Measurements from ENCODE around the gene PACS1. TPM values are rescaled to one million over a fixed set of nuclear protein-coding genes. Genes with fewer than 3 reads are reported as not detected.

Gene PACS1
- total and polyA plus RNA-seq, 2 donors (not counting 1 experiment from before 2014, with no cell fraction given) = 25.9 to 28.5 TPM

- Histone ChIP-seq H3K79me2 (ENCODE audit: control insufficient read depth, insufficient read depth, low read length) (peaks cover 22% of the 10 kb centered on the region), H3K4me1 (ENCODE audit: control insufficient read depth, extremely low read depth, insufficient read depth, low read length) (peaks cover 8% of the 10 kb centered on the region), H3K4me3 (replicated peaks in 1 of 4; ENCODE audit: control extremely low read depth in 1 of 4, insufficient read depth in 1 of 4, low read depth in 3 of 4, low read length in 4 of 4) (no peak overlapping the region), H3K27ac (ENCODE audit: insufficient read depth, low read length) (no peak overlapping the region), H3K27me3 (ENCODE audit: control insufficient read depth, insufficient read depth, low read length) (no peaks in the 10 kb centered on the region), H4K20me1 (ENCODE audit: control insufficient read depth, extremely low read depth, insufficient read depth, low read length) (peaks cover 1% of the 10 kb centered on the region), H3K36me3 (ENCODE audit: control insufficient read depth, insufficient read depth, low read length) (no peaks in the 10 kb centered on the region), H2AFZ (ENCODE audit: low read length) (no peak overlapping the region), H3K9ac (ENCODE audit: insufficient read depth, low read length) (no peak overlapping the region), H3K9me3 (ENCODE audit: control insufficient read depth, insufficient read depth, low read depth, low read length) (no peaks in the 10 kb centered on the region), H3K4me2 (ENCODE audit: extremely low read depth, insufficient read depth, low read length) (no peak overlapping the region)
- TF ChIP-seq EZH2 (IDR thresholded peaks at IDR 0.05; ENCODE audit: low read length, missing control alignments) (no peak), CTCF (conservative IDR thresholded peaks at IDR 0.05 in 1 of 2, IDR thresholded peaks at IDR 0.05 in 1 of 2; ENCODE audit: low read depth in 1 of 2, low read length in 2 of 2) (no peak)
- DNase-seq (ENCODE audit: low read depth in 2 of 2) = peak in 1 of 2 donors; percentile 59
These were observed 13.1 kb downstream of the PACS1 start for GRCh38 chr11:66082946-66083698.

GRCh38 chr11:66083767-66084166 lies 13.7 kb downstream of the PACS1 start:
- no peak overlapping the region for H3K4me2 ChIP-seq (ENCODE audit: extremely low read depth, insufficient read depth, low read length)
- H3K36me3 ChIP-seq (ENCODE audit: control insufficient read depth, insufficient read depth, low read length) = no peaks in the 10 kb centered on the region
- peak in 1 of 2 donors; percentile 54 for DNase-seq (ENCODE audit: low read depth in 2 of 2)
- H2AFZ ChIP-seq (ENCODE audit: low read length) = no peak overlapping the region
- no peaks in the 10 kb centered on the region for H3K9me3 ChIP-seq (ENCODE audit: control insufficient read depth, insufficient read depth, low read depth, low read length)
- no peak overlapping the region for H3K4me3 ChIP-seq (replicated peaks in 1 of 4; ENCODE audit: control extremely low read depth in 1 of 4, insufficient read depth in 1 of 4, low read depth in 3 of 4, low read length in 4 of 4)
- H3K4me1 ChIP-seq (ENCODE audit: control insufficient read depth, extremely low read depth, insufficient read depth, low read length) = peaks cover 8% of the 10 kb centered on the region
- peaks cover 25% of the 10 kb centered on the region for H3K79me2 ChIP-seq (ENCODE audit: control insufficient read depth, insufficient read depth, low read length)
- peaks cover 1% of the 10 kb centered on the region for H4K20me1 ChIP-seq (ENCODE audit: control insufficient read depth, extremely low read depth, insufficient read depth, low read length)
- no peak overlapping the region for H3K27ac ChIP-seq (ENCODE audit: insufficient read depth, low read length)
- TF ChIP-seq CTCF (conservative IDR thresholded peaks at IDR 0.05 in 1 of 2, IDR thresholded peaks at IDR 0.05 in 1 of 2; ENCODE audit: low read depth in 1 of 2, low read length in 2 of 2) (no peak), EZH2 (IDR thresholded peaks at IDR 0.05; ENCODE audit: low read length, missing control alignments) (no peak)
- H3K27me3 ChIP-seq (ENCODE audit: control insufficient read depth, insufficient read depth, low read length) = no peaks in the 10 kb centered on the region
- H3K9ac ChIP-seq (ENCODE audit: insufficient read depth, low read length) = no peak overlapping the region

GRCh38 chr11:66084821-66085475 lies 14.9 kb downstream of the PACS1 start:
- Histone ChIP-seq H3K27ac (ENCODE audit: insufficient read depth, low read length) (no peak overlapping the region), H3K79me2 (ENCODE audit: control insufficient read depth, insufficient read depth, low read length) (peaks cover 28% of the 10 kb centered on the region), H3K4me1 (ENCODE audit: control insufficient read depth, extremely low read depth, insufficient read depth, low read length) (peaks cover 8% of the 10 kb centered on the region), H4K20me1 (ENCODE audit: control insufficient read depth, extremely low read depth, insufficient read depth, low read length) (peaks cover 1% of the 10 kb centered on the region), H3K27me3 (ENCODE audit: control insufficient read depth, insufficient read depth, low read length) (no peaks in the 10 kb centered on the region), H3K4me2 (ENCODE audit: extremely low read depth, insufficient read depth, low read length) (no peak overlapping the region), H3K4me3 (replicated peaks in 1 of 4; ENCODE audit: control extremely low read depth in 1 of 4, insufficient read depth in 1 of 4, low read depth in 3 of 4, low read length in 4 of 4) (no peak overlapping the region), H2AFZ (ENCODE audit: low read length) (no peak overlapping the region), H3K9ac (ENCODE audit: insufficient read depth, low read length) (no peak overlapping the region), H3K9me3 (ENCODE audit: control insufficient read depth, insufficient read depth, low read depth, low read length) (no peaks in the 10 kb centered on the region), H3K36me3 (ENCODE audit: control insufficient read depth, insufficient read depth, low read length) (no peaks in the 10 kb centered on the region)
- no peak for TF ChIP-seq EZH2 (IDR thresholded peaks at IDR 0.05; ENCODE audit: low read length, missing control alignments)
- no peak for TF ChIP-seq CTCF (conservative IDR thresholded peaks at IDR 0.05 in 1 of 2, IDR thresholded peaks at IDR 0.05 in 1 of 2; ENCODE audit: low read depth in 1 of 2, low read length in 2 of 2)
- no peak for DNase-seq (ENCODE audit: low read depth in 2 of 2)

Measured in fibroblast of lung (primary cell).